OCI-LY7 (cell line): ENCODE results near the gene KRTAP27-1. TPM values are rescaled to one million over a fixed set of nuclear protein-coding genes. Genes with fewer than 3 reads are reported as not detected.

ENCODE experiments used
- BruUV-seq: library from RNA; stranded (reverse); fragments of 400-500 nt; replicated peaks from 2 replicates; lab custom pipeline; 2021; lab: Mats Ljungman, UMichigan
- CTCF ChIA-PET: fragments of 300-600 bp; sonication (Branson Sonifier 250); formaldehyde crosslinking; loops from one replicate; lab custom pipeline; 2022; ENCODE audit warnings: antibody characterized with exemption; ENCODE audit not compliant: unreplicated experiment; lab: Charles Lee
- POLR2A ChIA-PET: fragments of 300-600 bp; sonication (Branson Sonifier 250); formaldehyde crosslinking; loops from one replicate; lab custom pipeline; 2022; ENCODE audit warnings: antibody characterized with exemption; lab: Charles Lee
- DNase-seq: peaks from one replicate; pipeline ENCODE4 v3.0.0-alpha.2; 2015; ENCODE audit warnings: low spot score
- H2AFZ ChIP-seq: fragments of 200-600 bp; sonication (generic), shearing (Covaris generic); 2 replicates; pipeline ENCODE4 v1.6.1; 2014; ENCODE audit warnings: mild to moderate bottlenecking, antibody characterized with exemption, low read length, moderate library complexity
- H3K27ac ChIP-seq: fragments of 200-600 bp; sonication (generic); 2 replicates; pipeline ENCODE4 v1.5.1; 2014; ENCODE audit warnings: mixed run types, low read depth, mild to moderate bottlenecking, moderate library complexity, low read length, inconsistent platforms; ENCODE audit not compliant: poor library complexity, severe bottlenecking
- H3K36me3 ChIP-seq: fragments of 200-600 bp; sonication (generic); 2 replicates; pipeline ENCODE4 v1.6.1; 2014; ENCODE audit warnings: mild to moderate bottlenecking, antibody characterized with exemption, low read length, moderate library complexity, mixed read lengths; ENCODE audit not compliant: insufficient read depth
- H3K4me1 ChIP-seq: fragments of 200-600 bp; sonication (generic); 2 replicates; pipeline ENCODE4 v1.5.1; 2014; ENCODE audit warnings: mild to moderate bottlenecking, low read length; ENCODE audit not compliant: insufficient read depth, poor library complexity, severe bottlenecking
- H3K4me2 ChIP-seq: fragments of 200-600 bp; sonication (generic); 2 replicates; pipeline ENCODE4 v1.6.1; 2014; ENCODE audit warnings: mild to moderate bottlenecking, low read length
- H3K4me3 ChIP-seq: fragments of 200-600 bp; sonication (generic); 2 replicates; pipeline ENCODE4 v1.5.1; 2014; ENCODE audit warnings: mild to moderate bottlenecking, low read depth, low read length; ENCODE audit not compliant: poor library complexity, severe bottlenecking
- H3K79me2 ChIP-seq: fragments of 200-600 bp; sonication (generic); 2 replicates; pipeline ENCODE4 v1.6.1; 2016; ENCODE audit warnings: low read depth, mild to moderate bottlenecking, low read length, moderate library complexity, mixed read lengths; ENCODE audit not compliant: insufficient read depth
- H3K9me2 ChIP-seq: fragments of 200-600 bp; sonication (generic); 2 replicates; pipeline ENCODE4 v1.6.1; 2016; ENCODE audit warnings: mild to moderate bottlenecking, low read length, mixed read lengths; ENCODE audit not compliant: insufficient read depth
- H3K9me3 ChIP-seq: fragments of 200-600 bp; sonication (generic); 2 replicates; pipeline ENCODE4 v1.6.1; 2014; ENCODE audit warnings: mild to moderate bottlenecking, mixed run types, low read length, mixed read lengths
- H4K20me1 ChIP-seq: fragments of 200-600 bp; sonication (generic); 2 replicates; pipeline ENCODE4 v1.6.1; 2014; ENCODE audit warnings: mild to moderate bottlenecking, antibody characterized with exemption, low read length, moderate library complexity, mixed read lengths; ENCODE audit not compliant: insufficient read depth
- CTCF ChIP-seq: fragments of 200-600 bp; sonication (generic); conservative IDR thresholded peaks from 2 replicates; pipeline ENCODE4 v1.5.1; 2014; ENCODE audit warnings: mild to moderate bottlenecking, antibody characterized with exemption, low read length, moderate library complexity, mixed read lengths
- EZH2phosphoT487 ChIP-seq: fragments of 200-600 bp; sonication (generic); IDR thresholded peaks from 2 replicates; pipeline ENCODE4 v1.6.1; 2018; ENCODE audit warnings: low read depth, borderline replicate concordance, mild to moderate bottlenecking, mixed run types, antibody characterized with exemption, low read length, moderate library complexity, mixed read lengths
- intact Hi-C: fragments of 100-400 bp; cut with micrococcal nuclease; formaldehyde crosslinking; loops from one replicate; pipeline ENCODE4 v1.10.0; 2022; ENCODE audit not compliant: unreplicated experiment
- total RNA-seq, 2 experiments: library from RNA; depleted of rRNA in 1 of 2; stranded (reverse); fragments of >200 nt in 1 of 2; shearing (Covaris generic) in 1 of 2; gene quantifications; 2 replicates each; pipeline ENCODE4 v1.2.3, GENCODE V29; 2014 to 2022

The KRTAP27-1 gene
- total RNA-seq, 2 experiments from 2014 or later: not detected

GRCh38 chr21:30337772-30338171 is 278 bp upstream of the KRTAP27-1 start:
- H3K36me3 ChIP-seq: no peaks in the 10 kb centered on the region
- H3K4me1 ChIP-seq: no peaks in the 10 kb centered on the region
- H4K20me1 ChIP-seq: no peaks in the 10 kb centered on the region
- H3K4me2 ChIP-seq: no peak overlapping the region
- ChIA-PET POLR2A (no interaction called here), CTCF (no interaction called here)
- no peaks in the 10 kb centered on the region for H3K9me2 ChIP-seq
- H2AFZ ChIP-seq: no peak overlapping the region
- no peaks in the 10 kb centered on the region for H3K79me2 ChIP-seq
- TF ChIP-seq CTCF (no peak), EZH2phosphoT487 (no peak)
- H3K9me3 ChIP-seq: no peaks in the 10 kb centered on the region
- H3K27ac ChIP-seq: no peak overlapping the region
- H3K4me3 ChIP-seq: no peak overlapping the region
- intact Hi-C loops: no loop called here
- BruUV-seq: no TSS peak
- no peak for DNase-seq

GRCh38 chr21:30336596-30336995 is 898 bp downstream of the KRTAP27-1 start:
- ChIA-PET POLR2A (no interaction called here), CTCF (no interaction called here)
- H3K9me3 ChIP-seq: no peaks in the 10 kb centered on the region
- BruUV-seq: no TSS peak
- no peak overlapping the region for H3K4me2 ChIP-seq
- no peak overlapping the region for H3K27ac ChIP-seq
- no peaks in the 10 kb centered on the region for H3K36me3 ChIP-seq
- DNase-seq: no peak
- no peaks in the 10 kb centered on the region for H3K9me2 ChIP-seq
- H3K79me2 ChIP-seq: no peaks in the 10 kb centered on the region
- H2AFZ ChIP-seq: no peak overlapping the region
- H3K4me1 ChIP-seq: no peaks in the 10 kb centered on the region
- intact Hi-C loops: no loop called here
- TF ChIP-seq CTCF: no peak
- TF ChIP-seq EZH2phosphoT487: no peak
- no peaks in the 10 kb centered on the region for H4K20me1 ChIP-seq
- no peak overlapping the region for H3K4me3 ChIP-seq

- Histone ChIP-seq H3K9me2 (no peaks in the 10 kb centered on the region), H3K9me3 (no peaks in the 10 kb centered on the region), H3K79me2 (no peaks in the 10 kb centered on the region), H3K4me2 (no peak overlapping the region), H3K4me1 (no peaks in the 10 kb centered on the region), H3K27ac (no peak overlapping the region), H3K36me3 (no peaks in the 10 kb centered on the region), H4K20me1 (no peaks in the 10 kb centered on the region), H2AFZ (no peak overlapping the region), H3K4me3 (no peak overlapping the region)
- POLR2A ChIA-PET: interaction anchor here (0.8 kb wide), 1 partner anchor 25 kb away, joined by 5 read pairs; no protein-coding TSS in a partner anchor
- TF ChIP-seq CTCF: no peak
- TF ChIP-seq EZH2phosphoT487: no peak
- intact Hi-C loops: no loop called here
- no peak for DNase-seq
- CTCF ChIA-PET: interaction anchor here (0.6 kb wide), 1 partner anchor 960 kb away, joined by 3 read pairs; no protein-coding TSS in a partner anchor
- BruUV-seq: no TSS peak
Observed at GRCh38 chr21:30333736-30334135, 3.8 kb downstream of the KRTAP27-1 start.
